ENCODE measurements around the gene ILKAP.

ILKAP gene

DNA sequence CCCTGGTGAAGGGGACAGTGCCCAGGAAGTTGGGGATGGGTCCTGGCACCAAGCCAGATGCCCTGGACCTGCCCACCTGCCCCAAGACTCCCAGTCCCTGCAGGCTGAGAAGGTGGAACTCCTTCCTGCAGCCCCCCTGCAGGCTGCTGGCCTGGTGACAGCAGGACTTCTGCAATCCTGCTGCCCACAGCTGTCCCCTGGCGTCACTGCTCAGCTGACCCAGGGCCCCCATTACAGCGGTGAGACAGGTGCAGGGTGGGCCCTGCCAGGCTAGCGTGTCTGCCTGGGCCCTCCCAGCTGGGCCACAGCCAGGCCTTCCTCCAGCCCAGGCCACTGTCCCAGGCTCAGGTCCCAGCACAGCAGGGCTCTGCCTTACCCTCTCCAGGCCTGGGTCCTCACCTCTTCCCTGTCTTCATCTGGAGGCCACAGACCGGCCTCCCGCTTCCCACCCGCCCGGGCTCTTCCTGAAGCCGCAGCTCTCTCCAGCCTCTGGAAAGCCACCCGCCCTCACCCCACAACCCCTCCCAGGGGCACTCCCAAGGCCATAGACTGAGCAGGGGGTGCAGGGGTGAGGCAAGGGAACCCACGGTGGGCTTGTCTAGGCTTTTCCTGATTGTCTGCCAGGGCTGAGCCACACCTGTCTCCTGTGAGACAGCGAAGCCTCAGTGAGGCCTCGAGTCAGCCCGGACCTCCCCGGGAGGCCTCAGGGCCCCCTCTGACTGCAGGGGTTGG lies 53.5 kb downstream of the ILKAP start:
- no peak for DNase-seq (ENCODE audit: low spot score)

DNA sequence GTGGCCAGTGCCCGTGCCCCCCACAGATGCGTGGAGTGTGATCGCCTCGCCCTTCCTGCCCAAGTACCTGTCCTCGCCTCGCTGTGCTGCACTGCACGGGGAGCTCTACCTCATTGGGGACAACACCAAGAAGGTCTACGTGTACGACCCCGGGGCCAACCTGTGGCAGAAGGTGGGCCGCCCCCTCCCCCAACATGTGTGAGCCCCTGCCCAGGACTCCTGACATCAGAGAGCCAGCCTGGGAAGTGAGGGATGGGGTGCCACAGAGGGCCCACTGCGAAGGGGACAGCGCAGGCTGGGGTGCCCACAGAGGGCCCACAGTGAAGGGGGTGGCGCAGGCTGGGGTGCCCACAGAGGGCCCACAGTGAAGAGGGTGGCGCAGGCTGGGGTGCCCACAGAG lies 54.5 kb downstream of the ILKAP start:
- no peak for DNase-seq (ENCODE audit: low spot score)

DNA sequence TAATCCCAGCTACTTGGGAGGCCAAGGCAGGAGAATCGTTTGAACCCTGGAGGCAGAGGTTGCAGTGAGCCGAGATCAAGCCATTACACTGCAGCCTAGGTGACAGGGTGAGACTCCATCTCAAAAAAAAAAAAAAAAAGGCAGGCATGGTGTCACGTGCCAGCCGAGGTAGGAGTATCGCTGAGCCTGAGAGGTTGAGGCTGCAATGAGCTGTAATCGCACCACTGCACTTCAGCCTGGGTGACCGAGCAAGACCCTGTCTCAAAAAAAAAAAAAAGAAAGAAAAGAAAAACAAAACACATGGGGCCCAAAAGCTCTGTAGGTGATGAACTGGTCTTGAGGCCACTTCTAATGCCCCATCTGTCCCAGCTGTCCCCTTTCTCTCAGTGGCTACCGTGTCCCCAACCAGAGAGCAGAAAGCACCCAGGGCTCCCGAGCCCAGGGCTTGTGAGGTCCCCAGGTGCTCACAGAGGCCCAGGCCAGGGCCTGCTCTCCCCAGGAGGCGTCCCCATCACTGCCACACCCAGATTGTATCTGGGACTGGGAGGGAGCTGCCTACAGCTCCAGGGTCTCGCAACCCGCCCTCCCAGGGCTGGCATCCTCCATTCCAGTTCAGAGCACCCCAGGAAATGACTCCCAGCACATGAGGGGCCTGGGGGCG lies 56.5 kb downstream of the ILKAP start:
- DNase-seq (ENCODE audit: low spot score): no peak

DNA sequence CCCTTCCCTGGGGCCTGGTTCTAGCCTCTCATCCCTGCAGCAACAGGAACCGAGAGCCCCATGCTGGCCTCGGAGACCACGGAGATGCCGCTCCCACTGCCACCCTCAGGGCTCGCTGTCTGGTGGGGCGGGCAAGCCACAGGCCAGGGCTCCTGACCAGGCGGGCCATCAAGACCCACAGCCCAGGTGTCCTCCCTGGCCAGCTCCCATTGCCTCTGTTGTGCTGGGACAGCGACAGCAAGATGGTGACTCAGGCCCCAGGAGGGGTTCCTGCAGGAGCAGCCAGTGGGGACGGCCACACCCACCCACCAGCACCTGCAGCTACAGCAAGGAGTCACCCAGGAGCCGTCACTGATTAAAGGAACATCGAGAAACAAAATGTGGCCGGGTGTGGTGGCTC lies 57.6 kb downstream of the ILKAP start:
- DNase-seq (ENCODE audit: low spot score): no peak

DNA sequence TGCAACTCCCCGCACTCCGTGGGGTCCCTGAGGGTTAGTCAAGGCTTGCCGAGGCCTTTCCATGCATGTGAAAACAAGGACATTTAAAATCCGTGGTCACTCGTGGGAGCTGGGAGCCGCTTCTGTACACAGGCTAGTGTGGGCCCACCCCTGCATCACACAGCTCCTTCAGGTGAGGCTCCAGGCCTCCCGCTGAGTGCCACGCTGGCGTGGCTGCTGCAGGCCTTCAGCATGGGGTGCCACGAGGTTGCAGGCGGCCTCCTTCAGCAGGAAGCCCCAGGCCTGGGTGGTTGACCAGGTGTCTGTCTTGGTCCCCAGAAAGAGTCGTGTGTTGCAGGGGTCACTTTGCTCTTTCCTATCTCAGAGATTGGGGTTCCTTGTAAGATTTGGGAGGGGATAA lies 58.4 kb downstream of the ILKAP start:
- DNase-seq (ENCODE audit: low spot score): no peak

DNA sequence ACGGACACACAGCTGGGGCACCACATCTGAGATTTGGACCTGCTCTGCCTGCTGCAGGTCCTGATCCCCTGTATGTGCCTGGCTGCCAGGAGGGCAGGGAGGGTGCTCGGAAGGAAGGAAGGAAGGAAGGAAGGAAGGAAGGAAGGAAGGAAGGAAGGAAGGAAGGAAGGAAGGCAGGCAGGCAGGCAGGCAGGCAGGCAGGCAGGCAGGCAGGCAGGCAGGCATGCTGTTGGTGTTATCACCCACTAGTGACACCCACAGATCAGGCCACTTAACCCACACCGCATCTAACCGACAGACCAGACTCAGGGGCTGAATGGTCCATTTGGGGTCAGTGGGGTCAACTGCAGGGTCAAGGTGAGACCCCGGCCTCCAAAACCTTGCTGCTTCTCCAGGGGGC lies 59.2 kb downstream of the ILKAP start:
- no peak for DNase-seq (ENCODE audit: low spot score)

DNA sequence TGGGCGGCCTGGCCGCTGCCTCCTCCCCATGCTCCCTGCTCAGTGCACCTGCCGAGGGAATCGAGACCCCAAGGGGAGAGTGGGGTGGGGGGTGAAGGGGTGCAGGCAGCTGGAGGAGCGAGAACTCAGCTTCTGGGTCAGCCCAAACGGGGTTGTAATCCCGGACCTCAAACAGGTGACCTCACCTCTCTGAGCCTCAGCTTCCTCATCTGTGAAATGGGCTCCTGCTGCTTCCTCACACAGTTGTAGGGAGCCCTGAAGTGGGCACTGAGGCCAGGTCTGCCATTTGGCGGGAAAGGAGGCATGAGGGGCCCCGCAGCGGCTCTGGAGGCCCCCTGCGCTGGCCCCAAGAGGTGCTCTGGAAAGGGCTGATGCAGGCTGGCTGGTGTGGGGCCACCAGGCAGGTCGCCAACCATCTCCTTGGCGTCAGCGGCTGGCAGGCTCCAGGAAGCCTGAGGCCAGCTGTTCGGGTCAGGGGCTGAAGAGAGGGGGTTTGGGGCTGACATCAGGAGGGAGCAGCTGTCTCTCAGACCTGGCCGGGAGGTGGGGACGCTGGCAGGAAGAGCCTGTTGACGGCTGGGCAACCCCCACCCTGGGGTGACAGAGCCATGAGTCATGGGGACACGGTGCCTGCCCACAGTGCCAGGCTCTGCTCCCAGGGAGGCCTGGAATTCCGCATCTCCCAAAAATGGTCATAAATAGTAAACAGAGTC lies 60.1 kb downstream of the ILKAP start:
- no peak for DNase-seq (ENCODE audit: low spot score)

DNA sequence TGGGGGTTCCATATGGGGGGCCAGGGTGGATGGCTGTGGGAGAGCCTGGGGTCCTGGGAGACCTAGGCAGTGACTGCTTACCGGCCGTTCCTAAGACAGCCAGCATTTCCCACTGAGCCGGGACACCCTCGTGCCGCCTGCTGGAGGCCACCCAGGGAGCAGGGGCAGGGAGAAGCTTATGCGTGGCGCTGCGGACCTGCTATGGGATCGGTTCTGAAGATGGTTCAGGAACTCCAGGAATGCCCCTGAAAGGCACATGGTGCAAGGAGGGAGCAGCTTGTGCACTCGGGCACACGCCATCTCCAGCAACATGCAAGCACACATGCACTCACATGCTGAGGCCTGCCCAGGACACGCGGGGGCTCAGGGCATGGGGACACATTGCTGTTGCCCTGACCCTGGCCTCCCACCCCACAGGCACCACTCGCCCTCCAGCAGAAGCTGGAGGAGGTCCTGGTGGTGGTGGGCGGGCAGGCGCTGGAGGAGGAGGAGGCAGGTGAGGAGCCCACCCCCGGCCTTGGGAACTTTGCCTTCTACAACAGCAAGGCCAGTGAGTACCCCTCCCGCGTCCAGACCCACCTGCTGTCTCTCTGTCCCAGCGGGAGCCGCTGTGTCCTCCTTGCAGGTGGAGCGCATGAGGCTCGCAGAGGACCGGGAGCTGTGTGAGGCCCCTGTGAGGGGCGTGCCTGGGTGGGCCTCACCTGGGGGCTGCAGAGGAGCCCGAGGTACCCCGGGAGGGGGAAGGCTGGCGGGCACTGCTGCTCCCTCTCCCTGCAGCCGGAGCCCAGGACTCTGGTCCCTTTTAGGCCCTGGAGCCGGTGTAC lies 60.9 kb downstream of the ILKAP start:
- no peak for DNase-seq (ENCODE audit: low spot score)

DNA sequence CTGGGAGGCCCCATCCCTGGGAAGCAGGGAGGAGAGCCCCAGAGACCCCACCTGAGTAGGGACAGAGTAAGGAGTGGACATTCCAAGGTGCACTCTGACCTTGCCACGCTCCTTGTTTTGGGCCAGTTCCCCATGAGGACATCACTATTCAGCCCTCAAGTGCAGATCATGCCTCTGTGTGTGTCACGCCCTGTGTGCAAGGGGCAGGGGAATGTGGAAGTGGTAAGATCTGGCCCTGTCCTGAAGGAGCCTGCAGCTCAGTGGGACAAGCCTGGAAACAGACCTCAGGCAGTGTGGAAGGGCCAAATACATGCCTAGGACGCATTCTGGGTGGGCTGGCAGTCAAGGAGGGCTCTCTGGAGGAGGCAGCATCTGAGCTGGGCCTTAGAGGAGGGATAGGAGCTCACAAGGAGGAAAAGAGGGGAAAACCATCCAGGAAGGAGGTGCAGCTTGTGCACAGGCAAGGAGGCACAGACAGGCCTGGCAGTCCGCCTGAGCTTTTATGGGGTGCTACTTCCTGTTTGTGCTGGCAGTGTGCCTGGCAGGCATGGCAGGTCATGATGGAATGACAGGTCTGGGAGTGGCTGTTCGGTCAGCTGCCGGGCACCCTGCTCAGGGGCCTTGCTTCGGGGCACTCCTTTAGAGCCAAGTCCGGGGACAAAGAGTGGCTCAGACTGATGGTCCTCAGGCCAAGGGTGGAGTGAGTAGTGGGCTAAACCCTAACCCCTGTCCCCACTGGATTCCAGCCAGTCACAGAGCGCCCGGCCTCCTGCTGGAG lies 61.8 kb downstream of the ILKAP start:
- no peak for DNase-seq (ENCODE audit: low spot score)

DNA sequence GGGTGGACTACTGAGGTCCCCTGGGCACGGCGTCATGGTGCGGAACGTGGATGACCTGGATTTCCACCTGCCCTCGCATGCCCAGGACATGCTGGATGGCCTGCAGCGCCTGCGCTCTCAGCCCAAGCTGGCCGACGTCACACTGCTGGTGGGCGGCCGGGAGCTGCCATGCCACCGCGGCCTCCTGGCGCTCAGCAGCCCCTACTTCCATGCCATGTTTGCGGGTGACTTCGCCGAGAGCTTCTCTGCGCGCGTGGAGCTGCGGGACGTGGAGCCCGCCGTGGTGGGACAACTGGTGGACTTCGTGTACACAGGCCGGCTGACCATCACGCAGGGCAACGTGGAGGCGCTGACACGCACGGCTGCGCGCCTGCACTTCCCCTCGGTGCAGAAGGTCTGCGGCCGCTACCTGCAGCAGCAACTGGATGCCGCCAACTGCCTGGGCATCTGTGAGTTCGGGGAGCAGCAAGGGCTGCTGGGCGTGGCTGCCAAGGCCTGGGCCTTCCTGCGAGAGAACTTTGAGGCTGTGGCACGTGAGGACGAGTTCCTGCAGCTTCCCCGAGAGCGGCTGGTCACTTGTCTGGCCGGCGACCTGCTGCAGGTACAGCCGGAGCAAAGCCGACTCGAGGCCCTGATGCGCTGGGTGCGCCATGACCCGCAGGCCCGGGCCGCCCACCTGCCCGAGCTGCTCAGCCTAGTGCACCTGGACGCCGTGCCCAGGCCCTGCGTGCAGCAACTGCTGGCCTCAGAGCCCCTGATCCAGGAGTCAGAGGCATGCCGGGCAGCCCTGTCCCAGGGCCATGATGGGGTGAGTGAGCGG lies 62.6 kb downstream of the ILKAP start:
- DNase-seq (ENCODE audit: low spot score): no peak

DNA sequence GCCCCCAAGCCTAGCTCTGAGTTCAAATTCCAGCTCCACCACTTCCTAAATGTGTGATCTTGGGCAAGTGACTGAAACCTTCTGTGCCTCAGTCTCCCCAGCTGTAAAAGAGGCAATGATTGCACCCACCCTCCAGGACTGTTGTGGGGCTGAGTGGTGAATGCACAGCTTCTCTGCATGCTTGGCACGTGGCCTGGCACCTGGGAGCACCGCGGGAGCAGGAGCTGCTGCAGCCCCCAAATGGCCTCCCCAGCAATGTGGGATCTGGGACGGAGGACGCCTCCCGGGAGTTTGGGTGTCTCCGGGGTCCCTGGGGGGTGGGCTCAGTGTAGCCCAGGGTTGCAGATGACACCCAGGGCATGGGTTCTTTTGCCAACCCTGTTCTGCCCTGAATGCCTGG lies 63.5 kb downstream of the ILKAP start:
- DNase-seq (ENCODE audit: low spot score): no peak

DNA sequence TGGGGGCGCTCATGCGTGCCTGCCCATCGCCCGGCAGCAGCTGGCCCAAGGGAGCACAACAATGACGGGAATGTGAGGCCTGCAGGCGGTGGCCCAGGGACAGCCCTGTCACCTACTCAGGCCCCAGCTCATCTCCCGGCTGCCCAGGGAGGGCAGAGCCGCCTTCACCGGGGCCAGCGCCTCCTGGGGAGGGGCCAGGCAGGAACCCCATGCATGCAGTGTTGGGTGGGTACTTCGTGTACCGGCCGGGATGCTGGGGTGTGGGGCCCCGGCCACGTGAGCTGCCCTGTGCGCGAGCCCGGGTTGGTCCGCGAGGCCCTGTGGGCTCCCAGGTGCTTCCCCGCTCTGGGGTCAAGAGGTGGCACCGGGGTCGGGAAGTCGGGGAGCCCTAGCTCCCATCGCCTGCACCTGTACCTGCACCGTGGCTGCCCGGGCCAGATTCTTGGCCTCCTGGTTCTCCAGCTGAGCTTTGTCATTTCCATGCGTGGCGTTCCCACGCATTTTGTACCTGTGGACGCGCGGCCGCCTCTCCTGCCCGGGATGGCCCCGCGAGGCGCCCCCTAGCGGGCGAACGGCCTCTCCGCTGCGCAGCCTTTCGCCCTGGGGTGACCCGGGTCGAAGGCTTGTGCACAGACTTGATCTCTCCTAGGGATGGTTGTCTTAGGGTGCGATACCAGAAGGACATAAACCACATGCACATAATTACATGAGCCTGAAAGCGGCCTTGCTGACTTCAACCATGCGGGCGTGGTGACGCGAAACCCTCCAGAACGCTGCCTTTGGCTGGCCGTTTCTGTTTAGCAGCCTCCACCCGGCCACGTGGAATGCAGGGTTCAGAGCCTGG lies 64.1 kb downstream of the ILKAP start:
- no peak for DNase-seq (ENCODE audit: low spot score)

DNA sequence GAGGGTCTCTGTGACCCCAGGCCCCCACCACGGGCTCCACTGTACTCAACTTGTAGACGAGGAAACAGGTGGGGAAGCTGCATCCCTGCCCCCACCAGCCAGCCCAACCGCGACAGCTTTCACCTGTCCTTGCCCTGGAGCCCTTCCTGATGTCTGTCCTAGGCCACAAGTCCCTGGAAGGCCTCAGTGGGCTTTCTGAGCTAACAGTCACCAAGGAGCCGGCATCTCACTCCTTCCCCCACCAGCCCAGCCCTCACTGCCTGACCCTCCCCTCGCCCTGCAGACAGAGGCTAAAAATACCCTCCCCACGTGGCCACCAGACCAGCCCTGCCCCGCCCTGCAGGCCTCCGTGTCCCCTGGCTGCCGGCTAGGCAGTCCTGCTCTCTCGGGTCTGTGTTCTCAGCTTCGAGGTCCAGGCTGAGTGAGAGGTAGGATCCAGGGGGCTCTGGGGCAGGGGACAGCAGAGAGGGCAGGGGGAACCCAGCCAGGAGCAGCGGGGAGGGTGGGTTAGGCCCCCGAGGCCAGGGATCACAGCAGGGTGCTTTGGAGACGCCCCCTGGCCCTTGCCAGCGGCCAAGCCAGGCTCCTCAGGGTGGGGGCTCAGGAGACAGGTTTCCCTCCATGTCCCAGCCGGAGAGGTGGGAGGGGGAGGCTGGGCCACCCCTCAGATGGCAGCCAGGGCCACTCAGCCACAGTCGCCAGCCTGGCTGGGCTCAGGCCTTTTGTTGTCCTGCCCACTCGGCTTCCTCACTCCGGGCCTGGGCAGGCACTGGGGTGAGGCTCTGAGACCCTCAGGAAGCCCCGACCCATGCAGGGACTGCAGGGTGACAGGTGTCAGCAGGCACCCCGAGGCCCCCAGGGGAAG lies 64.9 kb downstream of the ILKAP start, which contains the start of gene KLHL30:
TSS of gene KLHL30 (plus strand) at position 338 of the 865 bp plus-strand sequence. CDS start 2,087 bp downstream, outside the sequence.
- no peak for DNase-seq (ENCODE audit: low spot score)

DNA sequence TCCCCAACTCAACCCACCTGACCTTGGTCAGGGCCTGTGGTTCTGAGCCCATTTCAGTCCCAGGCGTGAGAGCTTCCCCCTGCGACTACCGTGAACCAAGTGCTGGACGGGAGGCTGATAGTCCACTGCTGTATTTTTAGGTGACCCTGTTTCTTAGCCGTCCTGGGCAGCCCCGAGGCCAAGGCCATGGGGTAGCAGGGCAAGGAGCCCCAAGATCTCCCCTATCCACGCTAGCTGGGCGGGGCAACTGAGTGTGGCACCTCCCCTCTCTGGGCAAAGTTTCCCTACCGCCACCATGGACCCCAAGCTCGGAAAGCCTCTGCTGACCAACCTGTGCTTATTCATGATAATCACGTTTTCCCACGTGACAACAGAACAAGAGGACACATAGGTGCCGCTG lies 65.6 kb downstream of the ILKAP start:
- DNase-seq (ENCODE audit: low spot score): no peak

DNA sequence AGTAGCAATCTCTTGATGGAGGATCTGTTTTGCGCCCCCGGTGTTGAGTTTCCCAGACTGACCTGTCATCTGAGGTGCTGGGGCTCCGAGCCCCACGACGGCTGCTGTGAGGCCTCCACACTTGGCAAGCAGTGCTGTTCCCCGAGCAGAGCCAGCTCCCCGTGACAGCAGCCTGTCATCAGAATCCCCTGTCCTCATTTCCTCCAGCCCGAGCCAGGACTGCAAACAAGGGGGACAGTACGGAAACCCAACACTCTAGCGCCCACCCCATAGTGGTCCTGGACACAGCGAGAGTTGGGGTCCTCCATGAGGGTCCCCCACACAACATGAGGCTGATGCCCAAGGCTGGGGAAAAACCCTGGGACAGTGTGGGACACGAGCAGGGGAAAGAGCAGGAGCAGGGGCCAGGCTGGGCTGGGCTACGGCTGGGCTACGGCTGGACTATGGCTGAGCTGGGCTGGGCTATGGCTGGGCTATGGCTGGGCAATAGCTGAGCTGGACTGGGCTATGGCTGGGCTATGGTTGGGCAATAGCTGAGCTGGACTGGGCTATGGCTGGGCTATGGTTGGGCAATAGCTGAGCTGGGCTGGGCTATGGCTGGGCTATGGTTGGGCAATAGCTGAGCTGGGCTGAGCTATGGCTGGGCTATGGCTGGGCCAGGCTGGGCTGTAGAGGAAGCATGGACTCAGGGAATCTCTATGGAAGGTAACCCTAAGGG lies 66.5 kb downstream of the ILKAP start:
- DNase-seq (ENCODE audit: low spot score): no peak

DNA sequence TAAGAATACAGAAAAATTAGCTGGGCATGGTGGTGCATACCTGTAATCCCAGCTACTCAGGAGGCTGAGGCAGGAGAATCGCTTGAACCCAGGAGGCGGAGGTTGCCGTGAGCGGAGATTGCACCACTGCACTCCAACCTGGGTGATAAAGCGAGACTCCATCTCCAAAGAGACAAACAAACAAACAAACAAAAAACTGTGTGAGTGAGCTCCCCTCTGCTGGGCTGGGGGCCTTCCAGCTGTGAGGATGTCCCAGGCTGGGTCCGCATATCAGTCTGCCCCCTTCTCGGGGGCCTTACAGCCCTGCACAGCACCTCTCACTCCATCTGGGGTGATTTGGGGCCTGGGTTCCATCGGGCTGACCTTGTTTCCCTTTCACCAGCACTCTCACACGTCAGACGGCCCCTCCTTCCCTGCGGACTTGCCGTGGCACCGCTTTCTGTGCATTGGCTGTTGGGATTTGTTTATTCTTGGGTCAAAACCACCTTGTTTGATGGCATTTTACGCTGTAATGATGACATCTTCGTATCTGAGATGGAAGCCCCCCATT lies 67.8 kb downstream of the ILKAP start:
- no peak for DNase-seq (ENCODE audit: low spot score)

DNA sequence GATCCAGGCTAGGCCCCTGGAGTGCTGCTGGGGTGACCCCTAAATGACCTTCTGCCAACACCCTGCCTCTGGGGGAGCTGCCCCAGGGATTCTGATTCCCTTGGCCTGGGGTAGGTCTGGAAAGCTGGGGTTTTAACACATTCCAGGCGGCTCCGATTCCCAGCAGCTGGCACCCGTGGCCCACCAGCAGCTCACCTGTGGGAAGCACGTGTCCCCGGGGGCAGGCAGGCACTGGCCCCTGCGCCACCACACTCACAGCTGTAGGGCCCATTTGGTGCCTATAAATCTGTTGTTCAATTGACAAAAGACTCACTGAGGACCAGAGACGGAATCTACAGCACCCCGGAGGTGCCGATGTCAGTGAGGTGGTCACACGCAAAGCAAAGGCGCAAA lies 69.1 kb downstream of the ILKAP start:
- DNase-seq (ENCODE audit: low spot score): no peak

Data from kidney capillary endothelial cell (primary cell).